Lower leg skin (tissue), 4 donors: ENCODE results near the gene DLGAP4. TPM values are rescaled to one million over a fixed set of nuclear protein-coding genes. Genes with fewer than 3 reads are reported as not detected.

Experiments used
- DNase-seq, 2 donors: peaks; one replicate each; pipeline ENCODE4 v3.0.0-alpha.2; 2019; ENCODE audit warnings: low spot score in 2 of 2
- H3K4me3 ChIP-seq: fragments of 200-600 bp; sonication (generic); 2 replicates; pipeline ENCODE4 v1.5.1; 2017; ENCODE audit warnings: mild to moderate bottlenecking, low read depth; ENCODE audit not compliant: poor library complexity, severe bottlenecking
- CTCF ChIP-seq, 3 donors: fragments of 450-650 bp; IDR thresholded peaks; one replicate each; pipeline ENCODE4 v1.5.1; 2016; ENCODE audit warnings: antibody characterized with exemption in 3 of 3, mild to moderate bottlenecking in 3 of 3, moderate library complexity in 2 of 3
- POLR2A ChIP-seq, 2 donors: fragments of 450-650 bp; IDR thresholded peaks; one replicate each; pipeline ENCODE4 v1.6.1; 2016 to 2017; ENCODE audit warnings: antibody characterized with exemption in 2 of 2, mild to moderate bottlenecking in 1 of 2, moderate library complexity in 1 of 2
- WGBS, 2 donors: methylation state at CpG; one replicate each; pipeline ENCODE4 v1.1.5; 2018; 5-methylcytosine and 5-hydroxymethylcytosine counted together
- intact Hi-C: fragments of 100-400 bp; cut with DNase I; formaldehyde crosslinking; loops from one replicate; pipeline ENCODE4 v1.15.0; 2023; ENCODE audit warnings: low total_unique reads
- total RNA-seq, 4 donors: library from RNA; depleted of rRNA; stranded (reverse); fragments of >200 nt; gene quantifications; one replicate each; pipeline ENCODE4 v1.1.0, GENCODE V29; 2016

DLGAP4 gene
- total RNA-seq, 4 donors from 2014 or later = 75.9 to 162 (median 87.7) TPM

- DNase-seq = peak in 1 of 2 donors; percentile 59
- no peak overlapping the region for H3K4me3 ChIP-seq
- TF ChIP-seq CTCF (IDR thresholded peaks at IDR 0.05) = no peak
- no peak for TF ChIP-seq POLR2A (IDR thresholded peaks at IDR 0.05)
- intact Hi-C loops = no loop called here
- 82 to 85% methylated on average over 18 of the region's 18 CpGs for WGBS, 2 donors
These were observed 222.2 kb downstream of the DLGAP4 start for GRCh38 chr20:36528176-36528874.

GRCh38 chr20:36528875-36529417, 222.8 kb downstream of the DLGAP4 start:
- TF ChIP-seq POLR2A (IDR thresholded peaks at IDR 0.05) (no peak), CTCF (IDR thresholded peaks at IDR 0.05) (no peak)
- intact Hi-C loops = no loop called here
- H3K4me3 ChIP-seq = no peak overlapping the region
- peak in 1 of 2 donors; percentile 57 for DNase-seq
- WGBS, 2 donors = 83 to 85% methylated on average over 14 of the region's 14 CpGs

- WGBS, 2 donors = 65 to 77% methylated on average over 10 of the region's 10 CpGs
- DNase-seq = peak in 1 of 2 donors; percentile 75
- no peak overlapping the region for H3K4me3 ChIP-seq
- intact Hi-C loops = no loop called here
- TF ChIP-seq POLR2A (IDR thresholded peaks at IDR 0.05) (no peak), CTCF (IDR thresholded peaks at IDR 0.05) (no peak)
These were observed 226.2 kb downstream of the DLGAP4 start for GRCh38 chr20:36532388-36532787.

- WGBS, 2 donors = 89 to 90% methylated on average over 3 of the region's 3 CpGs
- H3K4me3 ChIP-seq = no peak overlapping the region
- DNase-seq = no peak
- intact Hi-C loops = no loop called here
- no peak for TF ChIP-seq POLR2A (IDR thresholded peaks at IDR 0.05)
These were observed 226.7 kb downstream of the DLGAP4 start for GRCh38 chr20:36532822-36533221.

- TF ChIP-seq CTCF (IDR thresholded peaks at IDR 0.05) (no peak), POLR2A (IDR thresholded peaks at IDR 0.05) (no peak)
- no peak overlapping the region for H3K4me3 ChIP-seq
- no peak for DNase-seq
- WGBS, 2 donors = 78 to 79% methylated on average over 11 of the region's 11 CpGs
- intact Hi-C loops = no loop called here
These were observed 232.0 kb downstream of the DLGAP4 start for GRCh38 chr20:36538026-36538722.

- 59 to 62% methylated on average over 31 to 37 of the region's 41 CpGs for WGBS, 2 donors
- intact Hi-C loops = no loop called here
- DNase-seq = no peak
- TF ChIP-seq CTCF (IDR thresholded peaks at IDR 0.05) = no peak
- no peak for TF ChIP-seq POLR2A (IDR thresholded peaks at IDR 0.05)
- peak overlapping the region; percentile 45 for H3K4me3 ChIP-seq
These were observed 234.5 kb downstream of the DLGAP4 start for GRCh38 chr20:36540551-36541211.
